Peyer's patch (tissue), 4 donors: ENCODE data around the gene FBLN1. TPM values are rescaled to one million over a fixed set of nuclear protein-coding genes. Genes with fewer than 3 reads are reported as not detected.

Experiments used
- DNase-seq, 3 donors: peaks; one replicate each; pipeline ENCODE4 v3.0.0-alpha.2; 2017 to 2019
- H3K27ac ChIP-seq, 4 donors: fragments of 200-600 bp; sonication (generic); one replicate each; pipeline ENCODE4 v1.5.1; 2016 to 2019
- H3K27me3 ChIP-seq, 2 donors: fragments of 200-600 bp; sonication (generic); one replicate each; pipeline ENCODE4 v1.5.1; 2019
- H3K36me3 ChIP-seq, 3 donors: fragments of 200-600 bp; sonication (generic); one replicate each; pipeline ENCODE4 v1.5.1; 2016 to 2019
- H3K4me1 ChIP-seq, 4 donors: fragments of 200-600 bp; sonication (generic); one replicate each; pipeline ENCODE4 v1.5.1; 2016 to 2019
- H3K4me3 ChIP-seq, 4 donors: fragments of 200-600 bp; sonication (generic); 1 replicate in 3 of 4; 2 replicates in 1 of 4; pipeline ENCODE4 v1.5.1; 2016 to 2019; ENCODE audit warnings: mild to moderate bottlenecking in 1 of 4
- H3K9me3 ChIP-seq, 4 donors: fragments of 200-600 bp; sonication (generic); one replicate each; pipeline ENCODE4 v1.5.1; 2016 to 2019; ENCODE audit warnings: mild to moderate bottlenecking in 1 of 4
- POLR2A ChIP-seq, 2 donors: fragments of 450-650 bp; IDR thresholded peaks; one replicate each; pipeline ENCODE4 v1.5.1; 2017; ENCODE audit warnings: antibody characterized with exemption in 2 of 2, mild to moderate bottlenecking in 2 of 2, moderate library complexity in 2 of 2
- total RNA-seq, 4 donors: library from RNA; depleted of rRNA; stranded (reverse); fragments of >200 nt; gene quantifications; one replicate each; pipeline ENCODE4 v1.1.0, GENCODE V29; 2016
- TF ChIP-seq, protein P1 (sequence below), 6 experiments: fragments of 450-650 bp in 4 of 6; fragments of 200-600 bp in 2 of 6; sonication (generic) in 1 of 6; IDR thresholded peaks; one replicate each; pipeline ENCODE4 v1.5.1; 2017 to 2019; ENCODE audit warnings: antibody characterized with exemption in 6 of 6, mild to moderate bottlenecking in 3 of 6, moderate library complexity in 1 of 6

The FBLN1 gene
- total RNA-seq, 4 donors from 2014 or later = 29.8 to 162 (median 136) TPM

DNA sequence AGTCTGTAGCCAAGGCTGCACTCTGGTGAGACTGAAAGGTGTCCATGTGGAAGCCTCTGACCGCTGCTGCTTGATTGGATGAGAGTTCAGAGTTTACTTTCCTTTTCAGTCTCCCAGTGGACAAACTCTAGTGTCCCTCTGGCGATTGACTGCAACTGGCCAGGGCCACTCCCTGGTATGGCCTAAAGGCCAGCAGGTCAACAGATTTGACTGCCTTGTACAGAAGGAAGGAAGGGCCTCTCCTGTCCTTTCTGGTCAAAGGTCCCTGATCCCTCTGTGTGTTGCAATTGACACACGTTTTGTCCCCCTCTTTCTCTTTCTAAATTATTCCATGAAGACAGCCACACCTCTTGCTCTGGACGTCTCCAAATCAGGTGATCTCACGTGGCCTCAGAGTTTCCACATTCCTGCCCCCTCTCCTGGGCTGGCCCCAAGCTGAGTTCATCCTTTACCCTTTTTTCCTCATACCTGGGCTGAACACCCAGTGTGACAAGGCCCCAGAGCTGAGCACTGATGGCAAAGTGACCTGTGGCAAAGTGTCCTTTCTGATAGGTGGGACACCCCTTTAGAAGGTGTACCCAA is 18.7 kb upstream of the FBLN1 start:
- H3K27ac ChIP-seq = no peak overlapping the region
- H3K4me3 ChIP-seq = no peak overlapping the region
- H3K27me3 ChIP-seq = no peaks in the 10 kb centered on the region
- H3K9me3 ChIP-seq = no peaks in the 10 kb centered on the region
- no peak for TF ChIP-seq POLR2A (IDR thresholded peaks at IDR 0.05)
- TF ChIP-seq, protein P1, sequence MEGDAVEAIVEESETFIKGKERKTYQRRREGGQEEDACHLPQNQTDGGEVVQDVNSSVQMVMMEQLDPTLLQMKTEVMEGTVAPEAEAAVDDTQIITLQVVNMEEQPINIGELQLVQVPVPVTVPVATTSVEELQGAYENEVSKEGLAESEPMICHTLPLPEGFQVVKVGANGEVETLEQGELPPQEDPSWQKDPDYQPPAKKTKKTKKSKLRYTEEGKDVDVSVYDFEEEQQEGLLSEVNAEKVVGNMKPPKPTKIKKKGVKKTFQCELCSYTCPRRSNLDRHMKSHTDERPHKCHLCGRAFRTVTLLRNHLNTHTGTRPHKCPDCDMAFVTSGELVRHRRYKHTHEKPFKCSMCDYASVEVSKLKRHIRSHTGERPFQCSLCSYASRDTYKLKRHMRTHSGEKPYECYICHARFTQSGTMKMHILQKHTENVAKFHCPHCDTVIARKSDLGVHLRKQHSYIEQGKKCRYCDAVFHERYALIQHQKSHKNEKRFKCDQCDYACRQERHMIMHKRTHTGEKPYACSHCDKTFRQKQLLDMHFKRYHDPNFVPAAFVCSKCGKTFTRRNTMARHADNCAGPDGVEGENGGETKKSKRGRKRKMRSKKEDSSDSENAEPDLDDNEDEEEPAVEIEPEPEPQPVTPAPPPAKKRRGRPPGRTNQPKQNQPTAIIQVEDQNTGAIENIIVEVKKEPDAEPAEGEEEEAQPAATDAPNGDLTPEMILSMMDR (IDR thresholded peaks at IDR 0.05) = no peak
- no peaks in the 10 kb centered on the region for H3K36me3 ChIP-seq
- H3K4me1 ChIP-seq = no peaks in the 10 kb centered on the region
- no peak for DNase-seq

DNA sequence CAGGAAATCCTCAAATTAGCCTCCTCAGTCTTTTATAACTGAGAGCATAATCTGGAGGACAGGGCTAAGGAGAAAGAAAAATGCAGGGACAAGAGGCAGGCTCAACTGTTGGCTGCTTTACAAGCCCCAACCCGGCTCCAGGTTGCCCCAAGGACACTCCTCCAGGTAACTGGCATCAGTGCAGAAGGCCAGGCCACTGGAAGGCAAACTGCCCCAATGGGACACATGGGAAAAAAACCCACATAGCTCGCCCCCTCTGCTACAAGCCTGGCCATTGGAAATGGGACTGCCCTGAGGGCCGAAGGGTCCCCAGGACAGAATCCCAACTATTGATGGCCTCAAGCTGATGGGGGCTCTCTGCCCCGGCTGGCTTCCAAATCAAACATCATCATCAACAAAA is 17.9 kb upstream of the FBLN1 start:
- H3K27ac ChIP-seq = no peak overlapping the region
- TF ChIP-seq, protein P1 (IDR thresholded peaks at IDR 0.05) = no peak
- TF ChIP-seq POLR2A (IDR thresholded peaks at IDR 0.05) = no peak
- no peak for DNase-seq

DNA sequence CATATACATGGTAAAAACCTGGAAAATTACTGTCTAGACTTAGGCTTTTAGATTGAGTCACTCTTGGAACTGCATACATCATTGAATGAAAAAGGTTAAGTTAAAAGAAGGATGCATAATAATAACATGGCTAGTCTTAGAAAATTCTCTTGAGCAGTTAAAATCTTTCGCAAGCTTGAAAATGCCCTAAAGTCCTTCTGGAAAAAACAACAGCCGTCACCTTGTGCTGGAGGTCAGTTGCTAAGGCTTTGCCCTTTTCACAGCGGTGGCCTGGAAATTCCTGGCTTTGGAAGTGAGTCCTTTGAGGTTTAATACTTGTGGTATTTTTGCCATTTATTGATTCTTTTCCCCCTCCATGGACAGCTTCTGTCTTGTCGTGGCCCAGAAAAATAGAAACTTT is 17.4 kb upstream of the FBLN1 start:
- no peak for DNase-seq
- no peak overlapping the region for H3K27ac ChIP-seq
- no peak for TF ChIP-seq POLR2A (IDR thresholded peaks at IDR 0.05)
- TF ChIP-seq, protein P1 (IDR thresholded peaks at IDR 0.05) = no peak

More for the DNA sequence above, 17.9 kb upstream of the FBLN1 start:
- H3K4me1 ChIP-seq = no peaks in the 10 kb centered on the region
- no peak overlapping the region for H3K4me3 ChIP-seq
- H3K27me3 ChIP-seq = no peaks in the 10 kb centered on the region
- no peaks in the 10 kb centered on the region for H3K9me3 ChIP-seq
- H3K36me3 ChIP-seq = no peaks in the 10 kb centered on the region

DNA sequence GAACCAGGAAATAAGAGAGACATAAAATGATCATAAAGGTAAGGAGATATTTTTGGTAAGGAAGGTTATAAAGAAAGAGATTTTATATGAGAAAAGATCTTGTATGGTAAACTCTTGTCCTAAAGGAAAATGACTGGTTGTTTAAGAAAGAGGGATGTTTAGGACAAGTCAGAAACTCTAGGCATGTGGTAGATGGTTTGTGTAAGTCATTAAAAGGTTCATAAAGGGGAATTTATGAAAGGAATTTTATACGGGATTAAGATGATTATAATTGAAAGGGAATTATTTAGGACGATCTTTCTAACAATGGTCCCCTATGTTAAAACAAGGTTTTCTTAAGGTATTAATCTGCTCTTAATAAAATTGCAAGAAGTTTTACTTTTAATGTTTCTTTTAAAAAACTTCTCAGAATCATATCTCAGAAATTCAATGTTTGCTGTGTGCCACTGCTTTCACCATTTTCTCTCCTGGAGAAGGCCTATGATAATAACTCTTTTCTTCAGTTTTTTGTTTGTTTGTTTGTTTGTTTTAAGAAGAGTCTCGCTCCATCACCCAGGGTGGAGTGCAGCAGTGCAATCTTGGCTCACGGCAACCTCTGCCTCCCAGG is 13.8 kb upstream of the FBLN1 start:
- DNase-seq = no peak
- H3K27ac ChIP-seq = no peak overlapping the region
- H3K4me1 ChIP-seq = no peaks in the 10 kb centered on the region
- no peaks in the 10 kb centered on the region for H3K27me3 ChIP-seq
- H3K4me3 ChIP-seq = no peak overlapping the region
- H3K36me3 ChIP-seq = no peaks in the 10 kb centered on the region
- TF ChIP-seq, protein P1 (IDR thresholded peaks at IDR 0.05) = no peak
- no peaks in the 10 kb centered on the region for H3K9me3 ChIP-seq

More for the DNA sequence above, 17.4 kb upstream of the FBLN1 start:
- H3K4me3 ChIP-seq = no peak overlapping the region
- H3K27me3 ChIP-seq = no peaks in the 10 kb centered on the region
- H3K9me3 ChIP-seq = no peaks in the 10 kb centered on the region
- H3K36me3 ChIP-seq = no peaks in the 10 kb centered on the region
- H3K4me1 ChIP-seq = no peaks in the 10 kb centered on the region

DNA sequence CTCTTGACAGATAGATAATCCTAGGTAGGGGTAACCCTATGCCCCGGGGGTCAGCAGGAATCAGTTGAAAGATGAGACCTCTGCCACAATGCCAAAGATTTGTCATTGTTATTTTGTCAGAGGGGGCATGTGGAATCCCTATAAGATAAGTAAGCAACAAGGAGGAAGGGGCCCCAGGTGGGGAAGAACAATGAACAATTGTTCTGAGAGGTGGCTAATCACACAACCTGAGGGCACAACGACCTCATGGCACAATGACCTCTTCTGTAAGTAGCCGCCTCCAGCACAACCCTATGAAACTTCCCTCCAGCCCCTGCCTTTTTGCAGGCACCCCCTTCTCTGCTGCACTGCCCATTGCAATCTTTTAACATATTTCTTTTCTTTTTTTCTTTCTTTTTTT is 11.8 kb upstream of the FBLN1 start:
- Histone ChIP-seq H3K9me3 (no peaks in the 10 kb centered on the region), H3K27ac (no peak overlapping the region)
- DNase-seq = no peak

More for the DNA sequence above, 11.8 kb upstream of the FBLN1 start:
- TF ChIP-seq POLR2A (IDR thresholded peaks at IDR 0.05) = no peak
- TF ChIP-seq, protein P1 (IDR thresholded peaks at IDR 0.05) = no peak
- Histone ChIP-seq H3K27me3 (no peaks in the 10 kb centered on the region), H3K4me1 (no peaks in the 10 kb centered on the region), H3K4me3 (no peak overlapping the region), H3K36me3 (no peaks in the 10 kb centered on the region)
